ENCODE results near the gene LAG3. TPM values are rescaled to one million over a fixed set of nuclear protein-coding genes. Genes with fewer than 3 reads are reported as not detected.

LAG3 gene
- total RNA-seq, 1 experiment from 2014 or later = 2.6 TPM

GRCh38 chr12:6765634-6766581, 6.4 kb upstream of the LAG3 start, which contains the start of gene PTMS (continued):
- TF ChIP-seq GRHL2 (CRISPR knock-in tag; IDR thresholded peaks at IDR 0.05; ENCODE audit: insufficient replicate concordance, severe bottlenecking) (no peak), PRDM15 (CRISPR knock-in tag; IDR thresholded peaks at IDR 0.05) (peak; percentile 85), JAZF1 (CRISPR knock-in tag; IDR thresholded peaks at IDR 0.05) (no peak), MXD4 (CRISPR knock-in tag; IDR thresholded peaks at IDR 0.05; ENCODE audit: borderline replicate concordance) (no peak), RORB (CRISPR knock-in tag; IDR thresholded peaks at IDR 0.05) (no peak), ZNF263 (CRISPR knock-in tag; IDR thresholded peaks at IDR 0.05; ENCODE audit: low read depth) (no peak), TEAD4 (CRISPR knock-in tag; IDR thresholded peaks at IDR 0.05) (no peak), ZBTB43 (CRISPR knock-in tag; IDR thresholded peaks at IDR 0.05) (peak; percentile 50; the same call in 1 of the 2 replicates), OVOL2 (CRISPR knock-in tag; IDR thresholded peaks at IDR 0.05; ENCODE audit: borderline replicate concordance) (no peak), ZNF219 (CRISPR knock-in tag; IDR thresholded peaks at IDR 0.05; ENCODE audit: borderline replicate concordance) (no peak), ZNF423 (CRISPR knock-in tag; IDR thresholded peaks at IDR 0.05) (peak; percentile 81), ZBTB21 (CRISPR knock-in tag; IDR thresholded peaks at IDR 0.05; ENCODE audit: borderline replicate concordance) (no peak), SP1 (CRISPR knock-in tag; conservative IDR thresholded peaks at IDR 0.05) (peak; percentile 84), NR3C1 (CRISPR knock-in tag; conservative IDR thresholded peaks at IDR 0.05; ENCODE audit: low read depth) (no peak), NR1H2 (CRISPR knock-in tag; IDR thresholded peaks at IDR 0.05) (no peak)
- TF ChIP-seq, protein P1, sequence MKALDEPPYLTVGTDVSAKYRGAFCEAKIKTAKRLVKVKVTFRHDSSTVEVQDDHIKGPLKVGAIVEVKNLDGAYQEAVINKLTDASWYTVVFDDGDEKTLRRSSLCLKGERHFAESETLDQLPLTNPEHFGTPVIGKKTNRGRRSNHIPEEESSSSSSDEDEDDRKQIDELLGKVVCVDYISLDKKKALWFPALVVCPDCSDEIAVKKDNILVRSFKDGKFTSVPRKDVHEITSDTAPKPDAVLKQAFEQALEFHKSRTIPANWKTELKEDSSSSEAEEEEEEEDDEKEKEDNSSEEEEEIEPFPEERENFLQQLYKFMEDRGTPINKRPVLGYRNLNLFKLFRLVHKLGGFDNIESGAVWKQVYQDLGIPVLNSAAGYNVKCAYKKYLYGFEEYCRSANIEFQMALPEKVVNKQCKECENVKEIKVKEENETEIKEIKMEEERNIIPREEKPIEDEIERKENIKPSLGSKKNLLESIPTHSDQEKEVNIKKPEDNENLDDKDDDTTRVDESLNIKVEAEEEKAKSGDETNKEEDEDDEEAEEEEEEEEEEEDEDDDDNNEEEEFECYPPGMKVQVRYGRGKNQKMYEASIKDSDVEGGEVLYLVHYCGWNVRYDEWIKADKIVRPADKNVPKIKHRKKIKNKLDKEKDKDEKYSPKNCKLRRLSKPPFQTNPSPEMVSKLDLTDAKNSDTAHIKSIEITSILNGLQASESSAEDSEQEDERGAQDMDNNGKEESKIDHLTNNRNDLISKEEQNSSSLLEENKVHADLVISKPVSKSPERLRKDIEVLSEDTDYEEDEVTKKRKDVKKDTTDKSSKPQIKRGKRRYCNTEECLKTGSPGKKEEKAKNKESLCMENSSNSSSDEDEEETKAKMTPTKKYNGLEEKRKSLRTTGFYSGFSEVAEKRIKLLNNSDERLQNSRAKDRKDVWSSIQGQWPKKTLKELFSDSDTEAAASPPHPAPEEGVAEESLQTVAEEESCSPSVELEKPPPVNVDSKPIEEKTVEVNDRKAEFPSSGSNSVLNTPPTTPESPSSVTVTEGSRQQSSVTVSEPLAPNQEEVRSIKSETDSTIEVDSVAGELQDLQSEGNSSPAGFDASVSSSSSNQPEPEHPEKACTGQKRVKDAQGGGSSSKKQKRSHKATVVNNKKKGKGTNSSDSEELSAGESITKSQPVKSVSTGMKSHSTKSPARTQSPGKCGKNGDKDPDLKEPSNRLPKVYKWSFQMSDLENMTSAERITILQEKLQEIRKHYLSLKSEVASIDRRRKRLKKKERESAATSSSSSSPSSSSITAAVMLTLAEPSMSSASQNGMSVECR (CRISPR knock-in tag; IDR thresholded peaks at IDR 0.05; ENCODE audit: borderline replicate concordance) = 0 out of 2 replicates have a peak, but pooled peaks have one; percentile 26
- TF ChIP-seq, protein P2, sequence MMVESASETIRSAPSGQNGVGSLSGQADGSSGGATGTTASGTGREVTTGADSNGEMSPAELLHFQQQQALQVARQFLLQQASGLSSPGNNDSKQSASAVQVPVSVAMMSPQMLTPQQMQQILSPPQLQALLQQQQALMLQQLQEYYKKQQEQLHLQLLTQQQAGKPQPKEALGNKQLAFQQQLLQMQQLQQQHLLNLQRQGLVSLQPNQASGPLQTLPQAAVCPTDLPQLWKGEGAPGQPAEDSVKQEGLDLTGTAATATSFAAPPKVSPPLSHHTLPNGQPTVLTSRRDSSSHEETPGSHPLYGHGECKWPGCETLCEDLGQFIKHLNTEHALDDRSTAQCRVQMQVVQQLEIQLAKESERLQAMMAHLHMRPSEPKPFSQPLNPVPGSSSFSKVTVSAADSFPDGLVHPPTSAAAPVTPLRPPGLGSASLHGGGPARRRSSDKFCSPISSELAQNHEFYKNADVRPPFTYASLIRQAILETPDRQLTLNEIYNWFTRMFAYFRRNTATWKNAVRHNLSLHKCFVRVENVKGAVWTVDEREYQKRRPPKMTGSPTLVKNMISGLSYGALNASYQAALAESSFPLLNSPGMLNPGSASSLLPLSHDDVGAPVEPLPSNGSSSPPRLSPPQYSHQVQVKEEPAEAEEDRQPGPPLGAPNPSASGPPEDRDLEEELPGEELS (CRISPR knock-in tag; IDR thresholded peaks at IDR 0.05) = peak; percentile 70
- TF ChIP-seq, protein P3, sequence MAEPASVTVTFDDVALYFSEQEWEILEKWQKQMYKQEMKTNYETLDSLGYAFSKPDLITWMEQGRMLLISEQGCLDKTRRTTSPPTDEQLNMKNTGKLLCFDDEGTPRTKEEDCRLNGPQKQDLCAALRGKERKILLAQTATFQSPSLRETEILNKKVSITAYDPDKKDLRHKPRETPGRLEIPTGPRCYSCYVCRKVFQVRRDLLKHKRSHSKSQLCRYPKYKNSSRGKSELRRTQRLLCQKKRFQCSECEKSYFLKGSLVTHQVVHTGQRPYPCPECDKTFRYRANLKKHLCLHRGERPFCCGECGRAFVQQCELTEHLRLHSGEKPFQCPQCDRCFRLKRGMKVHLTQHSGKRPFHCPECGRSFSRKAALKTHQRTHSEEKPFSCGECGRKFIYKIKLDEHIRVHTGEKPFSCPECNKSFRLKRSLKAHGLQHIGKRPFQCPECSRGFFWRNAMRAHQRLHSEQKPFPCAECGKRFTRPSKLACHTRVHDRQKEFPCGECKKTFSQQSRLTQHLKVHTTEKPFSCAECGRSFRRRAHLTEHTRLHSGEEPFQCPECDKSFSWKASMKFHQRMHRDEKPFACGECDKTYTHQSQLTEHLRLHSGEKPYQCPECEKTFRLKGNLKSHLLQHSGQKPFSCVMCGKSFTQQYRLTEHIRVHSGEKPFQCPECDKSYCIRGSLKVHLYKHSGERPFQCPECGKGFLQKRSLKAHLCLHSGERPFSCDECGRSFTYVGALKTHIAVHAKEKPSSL (CRISPR knock-in tag; conservative IDR thresholded peaks at IDR 0.05) = no peak
- TF ChIP-seq, protein P4, sequence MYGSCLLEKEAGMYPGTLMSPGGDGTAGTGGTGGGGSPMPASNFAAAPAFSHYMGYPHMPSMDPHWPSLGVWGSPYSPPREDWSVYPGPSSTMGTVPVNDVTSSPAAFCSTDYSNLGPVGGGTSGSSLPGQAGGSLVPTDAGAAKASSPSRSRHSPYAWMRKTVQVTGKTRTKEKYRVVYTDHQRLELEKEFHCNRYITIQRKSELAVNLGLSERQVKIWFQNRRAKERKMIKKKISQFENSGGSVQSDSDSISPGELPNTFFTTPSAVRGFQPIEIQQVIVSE (CRISPR knock-in tag; IDR thresholded peaks at IDR 0.05; ENCODE audit: borderline replicate concordance) = no peak
